ENCODE data around the gene CYTH4. TPM values are rescaled to one million over a fixed set of nuclear protein-coding genes. Genes with fewer than 3 reads are reported as not detected.
"Not testable (repeated sequence)": the region's sequence is repeated elsewhere in the genome, so short reads cannot be mapped to it uniquely, and the experiment has no call there.

The CYTH4 gene
- 10 to 100 TPM; 16.6 to 17.3 TPM for total RNA-seq

GRCh38 chr22:37282385-37282677 is at the start of gene CYTH4:
Gene CYTH4, plus strand, starts transcription at chr22:37282508. Its CDS starts 62 bp downstream, at chr22:37282570.
- H3K4me3 Mint-ChIP-seq: peak within 1 kb of the TSS; percentile 78
- H3K27me3 Mint-ChIP-seq: no peaks in the 10 kb centered on the region
- peak within 1 kb of the TSS; percentile 99 for H3K27ac Mint-ChIP-seq
- peak; percentile 82 for DNase-seq
- peaks cover 42% of the 10 kb centered on the region for H3K4me1 Mint-ChIP-seq
- no peaks in the 10 kb centered on the region for H3K9me3 Mint-ChIP-seq
- peaks cover 8% of the 10 kb centered on the region for H3K36me3 Mint-ChIP-seq

GRCh38 chr22:37233371-37233750 is 48.9 kb upstream of the CYTH4 start:
- not testable (repeated sequence) for H3K27me3 Mint-ChIP-seq, DNase-seq, H3K9me3 Mint-ChIP-seq
- Mint-ChIP-seq H3K4me3 (peak overlapping the region; percentile 61), H3K27ac (peak overlapping the region; percentile 95), H3K4me1 (peaks cover 93% of the 10 kb centered on the region), H3K36me3 (peaks cover 84% of the 10 kb centered on the region)

GRCh38 chr22:37233751-37234631 is 48.3 kb upstream of the CYTH4 start:
- Mint-ChIP-seq H3K27ac (peak overlapping the region; percentile 95), H3K4me3 (peak overlapping the region; percentile 61), H3K4me1 (peaks cover 93% of the 10 kb centered on the region), H3K9me3 (no peaks in the 10 kb centered on the region), H3K36me3 (peaks cover 84% of the 10 kb centered on the region), H3K27me3 (no peaks in the 10 kb centered on the region)
- DNase-seq: peak; percentile 46

GRCh38 chr22:37234736-37235711 is 47.3 kb upstream of the CYTH4 start:
- peak; percentile 14 for DNase-seq
- Mint-ChIP-seq H3K4me3 (peak overlapping the region; percentile 70), H3K27me3 (no peaks in the 10 kb centered on the region), H3K27ac (peak overlapping the region; percentile 95), H3K36me3 (peaks cover 83% of the 10 kb centered on the region), H3K9me3 (no peaks in the 10 kb centered on the region), H3K4me1 (peaks cover 92% of the 10 kb centered on the region)

GRCh38 chr22:37235897-37236607 is 46.3 kb upstream of the CYTH4 start:
- Mint-ChIP-seq H3K36me3 (peaks cover 90% of the 10 kb centered on the region), H3K27ac (peak overlapping the region; percentile 95), H3K9me3 (no peaks in the 10 kb centered on the region), H3K27me3 (no peaks in the 10 kb centered on the region), H3K4me3 (peak overlapping the region; percentile 78), H3K4me1 (peaks cover 93% of the 10 kb centered on the region)
- DNase-seq: peak; percentile 10

- DNase-seq: peak; percentile 32
- Mint-ChIP-seq H3K9me3 (no peaks in the 10 kb centered on the region), H3K36me3 (peaks cover 90% of the 10 kb centered on the region), H3K27me3 (no peaks in the 10 kb centered on the region), H3K27ac (peak overlapping the region; percentile 95), H3K4me1 (peaks cover 82% of the 10 kb centered on the region), H3K4me3 (peak overlapping the region; percentile 96)
Measured at GRCh38 chr22:37237371-37238268, 44.7 kb upstream of the CYTH4 start.

- Mint-ChIP-seq H3K4me1 (peaks cover 68% of the 10 kb centered on the region), H3K27ac (peak overlapping the region; percentile 95), H3K9me3 (no peaks in the 10 kb centered on the region), H3K36me3 (peaks cover 83% of the 10 kb centered on the region), H3K4me3 (peak overlapping the region; percentile 96), H3K27me3 (no peaks in the 10 kb centered on the region)
- no peak for DNase-seq
Measured at GRCh38 chr22:37239336-37240239, 42.7 kb upstream of the CYTH4 start.

- Mint-ChIP-seq H3K36me3 (peaks cover 76% of the 10 kb centered on the region), H3K4me1 (peaks cover 68% of the 10 kb centered on the region), H3K27ac (peak overlapping the region; percentile 95), H3K9me3 (no peaks in the 10 kb centered on the region), H3K4me3 (peak overlapping the region; percentile 96), H3K27me3 (no peaks in the 10 kb centered on the region)
- no peak for DNase-seq
Measured at GRCh38 chr22:37240240-37240940, 41.9 kb upstream of the CYTH4 start.

- H3K4me1 Mint-ChIP-seq: peaks cover 62% of the 10 kb centered on the region
- H3K4me3 Mint-ChIP-seq: peak overlapping the region; percentile 96
- no peaks in the 10 kb centered on the region for H3K9me3 Mint-ChIP-seq
- peak overlapping the region; percentile 95 for H3K27ac Mint-ChIP-seq
- peaks cover 71% of the 10 kb centered on the region for H3K36me3 Mint-ChIP-seq
- no peak for DNase-seq
- H3K27me3 Mint-ChIP-seq: no peaks in the 10 kb centered on the region
Measured at GRCh38 chr22:37240941-37241320, 41.4 kb upstream of the CYTH4 start.

- peak overlapping the region; percentile 96 for H3K4me3 Mint-ChIP-seq
- DNase-seq: peak; percentile 64
- no peaks in the 10 kb centered on the region for H3K27me3 Mint-ChIP-seq
- peaks cover 56% of the 10 kb centered on the region for H3K4me1 Mint-ChIP-seq
- H3K9me3 Mint-ChIP-seq: no peaks in the 10 kb centered on the region
- peaks cover 65% of the 10 kb centered on the region for H3K36me3 Mint-ChIP-seq
- H3K27ac Mint-ChIP-seq: peak overlapping the region; percentile 95
Measured at GRCh38 chr22:37241351-37242142, 40.8 kb upstream of the CYTH4 start.

GRCh38 chr22:37242395-37242918 is 39.9 kb upstream of the CYTH4 start:
- H3K36me3 Mint-ChIP-seq: peaks cover 56% of the 10 kb centered on the region

More at GRCh38 chr22:37242395-37242918, 39.9 kb upstream of the CYTH4 start:
- Mint-ChIP-seq H3K27ac (peak overlapping the region; percentile 95), H3K4me1 (peaks cover 49% of the 10 kb centered on the region), H3K9me3 (no peaks in the 10 kb centered on the region), H3K27me3 (no peaks in the 10 kb centered on the region), H3K4me3 (peak overlapping the region; percentile 96)
- DNase-seq: peak; percentile 90
